ENCODE results near the gene ZPBP2. TPM values are rescaled to one million over a fixed set of nuclear protein-coding genes. Genes with fewer than 3 reads are reported as not detected.
A peak's percentile ranks its signal among the peaks of the same experiment; 100 is the strongest.

Gene ZPBP2
- total and polyA plus RNA-seq, 2 of the 13 experiments (the other 11 are each of a cell fraction or from before 2014, with no cell fraction given): not detected

DNA sequence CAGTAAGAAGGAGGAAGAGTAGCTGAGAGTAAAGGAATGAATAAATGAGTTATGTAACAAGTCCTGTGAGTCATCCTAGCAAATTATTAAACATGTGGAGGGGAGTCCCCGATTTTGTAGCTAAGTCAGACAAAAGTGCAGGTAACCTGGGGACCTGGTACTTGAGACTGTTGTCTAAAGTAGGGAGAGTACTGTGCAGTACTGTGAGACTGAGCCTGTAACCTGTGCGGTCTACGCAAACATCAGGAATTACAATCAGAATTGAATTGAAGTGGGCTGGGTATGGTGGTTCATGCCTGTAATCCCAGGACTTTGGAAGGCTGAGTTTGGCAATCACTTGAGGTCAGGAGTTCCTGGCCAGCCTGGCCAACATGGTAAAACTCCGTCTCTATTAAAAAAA is 39.6 kb upstream of the ZPBP2 start (continued):
- TF ChIP-seq ZNF143 (CRISPR knock-in tag; IDR thresholded peaks at IDR 0.05) (no peak), ZNF674 (CRISPR knock-in tag; IDR thresholded peaks at IDR 0.05; ENCODE audit: low read depth) (no peak), RBAK (CRISPR knock-in tag; IDR thresholded peaks at IDR 0.05) (no peak), PCBP1 (IDR thresholded peaks at IDR 0.05; ENCODE audit: borderline replicate concordance, low read depth, low read length) (no peak), ZMAT3 (CRISPR knock-in tag; conservative IDR thresholded peaks at IDR 0.05) (no peak), ERF (CRISPR knock-in tag; IDR thresholded peaks at IDR 0.05) (no peak), SIN3A (IDR thresholded peaks at IDR 0.05; ENCODE audit: borderline replicate concordance, low read depth, low read length) (no peak), ZBTB3 (CRISPR knock-in tag; IDR thresholded peaks at IDR 0.05; ENCODE audit: borderline replicate concordance, low read depth) (no peak), RBM39 (IDR thresholded peaks at IDR 0.05; ENCODE audit: low read depth, low read length, poor library complexity, severe bottlenecking) (no peak), ZNF7 (CRISPR knock-in tag; IDR thresholded peaks at IDR 0.05) (peak; percentile 90), ATAD3A (CRISPR knock-in tag; IDR thresholded peaks at IDR 0.05) (no peak), CEBPB (IDR thresholded peaks at IDR 0.05; ENCODE audit: borderline replicate concordance, low read depth, low read length) (peak; percentile 63; the same call in 1 of the 2 replicates), EEA1 (CRISPR knock-in tag; IDR thresholded peaks at IDR 0.05; ENCODE audit: borderline replicate concordance) (no peak)
- TF ChIP-seq, protein P1, sequence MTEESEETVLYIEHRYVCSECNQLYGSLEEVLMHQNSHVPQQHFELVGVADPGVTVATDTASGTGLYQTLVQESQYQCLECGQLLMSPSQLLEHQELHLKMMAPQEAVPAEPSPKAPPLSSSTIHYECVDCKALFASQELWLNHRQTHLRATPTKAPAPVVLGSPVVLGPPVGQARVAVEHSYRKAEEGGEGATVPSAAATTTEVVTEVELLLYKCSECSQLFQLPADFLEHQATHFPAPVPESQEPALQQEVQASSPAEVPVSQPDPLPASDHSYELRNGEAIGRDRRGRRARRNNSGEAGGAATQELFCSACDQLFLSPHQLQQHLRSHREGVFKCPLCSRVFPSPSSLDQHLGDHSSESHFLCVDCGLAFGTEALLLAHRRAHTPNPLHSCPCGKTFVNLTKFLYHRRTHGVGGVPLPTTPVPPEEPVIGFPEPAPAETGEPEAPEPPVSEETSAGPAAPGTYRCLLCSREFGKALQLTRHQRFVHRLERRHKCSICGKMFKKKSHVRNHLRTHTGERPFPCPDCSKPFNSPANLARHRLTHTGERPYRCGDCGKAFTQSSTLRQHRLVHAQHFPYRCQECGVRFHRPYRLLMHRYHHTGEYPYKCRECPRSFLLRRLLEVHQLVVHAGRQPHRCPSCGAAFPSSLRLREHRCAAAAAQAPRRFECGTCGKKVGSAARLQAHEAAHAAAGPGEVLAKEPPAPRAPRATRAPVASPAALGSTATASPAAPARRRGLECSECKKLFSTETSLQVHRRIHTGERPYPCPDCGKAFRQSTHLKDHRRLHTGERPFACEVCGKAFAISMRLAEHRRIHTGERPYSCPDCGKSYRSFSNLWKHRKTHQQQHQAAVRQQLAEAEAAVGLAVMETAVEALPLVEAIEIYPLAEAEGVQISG (CRISPR knock-in tag; IDR thresholded peaks at IDR 0.05): no peak
- TF ChIP-seq, protein P2, sequence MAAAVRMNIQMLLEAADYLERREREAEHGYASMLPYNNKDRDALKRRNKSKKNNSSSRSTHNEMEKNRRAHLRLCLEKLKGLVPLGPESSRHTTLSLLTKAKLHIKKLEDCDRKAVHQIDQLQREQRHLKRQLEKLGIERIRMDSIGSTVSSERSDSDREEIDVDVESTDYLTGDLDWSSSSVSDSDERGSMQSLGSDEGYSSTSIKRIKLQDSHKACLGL (CRISPR knock-in tag; IDR thresholded peaks at IDR 0.05): no peak
- TF ChIP-seq, protein P3, sequence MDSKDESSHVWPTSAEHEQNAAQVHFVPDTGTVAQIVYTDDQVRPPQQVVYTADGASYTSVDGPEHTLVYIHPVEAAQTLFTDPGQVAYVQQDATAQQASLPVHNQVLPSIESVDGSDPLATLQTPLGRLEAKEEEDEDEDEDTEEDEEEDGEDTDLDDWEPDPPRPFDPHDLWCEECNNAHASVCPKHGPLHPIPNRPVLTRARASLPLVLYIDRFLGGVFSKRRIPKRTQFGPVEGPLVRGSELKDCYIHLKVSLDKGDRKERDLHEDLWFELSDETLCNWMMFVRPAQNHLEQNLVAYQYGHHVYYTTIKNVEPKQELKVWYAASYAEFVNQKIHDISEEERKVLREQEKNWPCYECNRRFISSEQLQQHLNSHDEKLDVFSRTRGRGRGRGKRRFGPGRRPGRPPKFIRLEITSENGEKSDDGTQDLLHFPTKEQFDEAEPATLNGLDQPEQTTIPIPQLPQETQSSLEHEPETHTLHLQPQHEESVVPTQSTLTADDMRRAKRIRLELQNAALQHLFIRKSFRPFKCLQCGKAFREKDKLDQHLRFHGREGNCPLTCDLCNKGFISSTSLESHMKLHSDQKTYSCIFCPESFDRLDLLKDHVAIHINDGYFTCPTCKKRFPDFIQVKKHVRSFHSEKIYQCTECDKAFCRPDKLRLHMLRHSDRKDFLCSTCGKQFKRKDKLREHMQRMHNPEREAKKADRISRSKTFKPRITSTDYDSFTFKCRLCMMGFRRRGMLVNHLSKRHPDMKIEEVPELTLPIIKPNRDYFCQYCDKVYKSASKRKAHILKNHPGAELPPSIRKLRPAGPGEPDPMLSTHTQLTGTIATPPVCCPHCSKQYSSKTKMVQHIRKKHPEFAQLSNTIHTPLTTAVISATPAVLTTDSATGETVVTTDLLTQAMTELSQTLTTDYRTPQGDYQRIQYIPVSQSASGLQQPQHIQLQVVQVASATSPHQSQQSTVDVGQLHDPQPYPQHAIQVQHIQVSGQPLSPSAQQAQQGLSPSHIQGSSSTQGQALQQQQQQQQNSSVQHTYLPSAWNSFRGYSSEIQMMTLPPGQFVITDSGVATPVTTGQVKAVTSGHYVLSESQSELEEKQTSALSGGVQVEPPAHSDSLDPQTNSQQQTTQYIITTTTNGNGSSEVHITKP (CRISPR knock-in tag; IDR thresholded peaks at IDR 0.05; ENCODE audit: low read depth): no peak
- TF ChIP-seq, protein P4, sequence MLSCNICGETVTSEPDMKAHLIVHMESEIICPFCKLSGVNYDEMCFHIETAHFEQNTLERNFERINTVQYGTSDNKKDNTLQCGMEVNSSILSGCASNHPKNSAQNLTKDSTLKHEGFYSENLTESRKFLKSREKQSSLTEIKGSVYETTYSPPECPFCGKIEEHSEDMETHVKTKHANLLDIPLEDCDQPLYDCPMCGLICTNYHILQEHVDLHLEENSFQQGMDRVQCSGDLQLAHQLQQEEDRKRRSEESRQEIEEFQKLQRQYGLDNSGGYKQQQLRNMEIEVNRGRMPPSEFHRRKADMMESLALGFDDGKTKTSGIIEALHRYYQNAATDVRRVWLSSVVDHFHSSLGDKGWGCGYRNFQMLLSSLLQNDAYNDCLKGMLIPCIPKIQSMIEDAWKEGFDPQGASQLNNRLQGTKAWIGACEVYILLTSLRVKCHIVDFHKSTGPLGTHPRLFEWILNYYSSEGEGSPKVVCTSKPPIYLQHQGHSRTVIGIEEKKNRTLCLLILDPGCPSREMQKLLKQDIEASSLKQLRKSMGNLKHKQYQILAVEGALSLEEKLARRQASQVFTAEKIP (CRISPR knock-in tag; IDR thresholded peaks at IDR 0.05; ENCODE audit: borderline replicate concordance): no peak
- TF ChIP-seq, protein P5, sequence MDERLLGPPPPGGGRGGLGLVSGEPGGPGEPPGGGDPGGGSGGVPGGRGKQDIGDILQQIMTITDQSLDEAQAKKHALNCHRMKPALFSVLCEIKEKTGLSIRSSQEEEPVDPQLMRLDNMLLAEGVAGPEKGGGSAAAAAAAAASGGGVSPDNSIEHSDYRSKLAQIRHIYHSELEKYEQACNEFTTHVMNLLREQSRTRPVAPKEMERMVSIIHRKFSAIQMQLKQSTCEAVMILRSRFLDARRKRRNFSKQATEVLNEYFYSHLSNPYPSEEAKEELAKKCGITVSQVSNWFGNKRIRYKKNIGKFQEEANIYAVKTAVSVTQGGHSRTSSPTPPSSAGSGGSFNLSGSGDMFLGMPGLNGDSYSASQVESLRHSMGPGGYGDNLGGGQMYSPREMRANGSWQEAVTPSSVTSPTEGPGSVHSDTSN (CRISPR knock-in tag; IDR thresholded peaks at IDR 0.05): no peak
- TF ChIP-seq, protein P6, sequence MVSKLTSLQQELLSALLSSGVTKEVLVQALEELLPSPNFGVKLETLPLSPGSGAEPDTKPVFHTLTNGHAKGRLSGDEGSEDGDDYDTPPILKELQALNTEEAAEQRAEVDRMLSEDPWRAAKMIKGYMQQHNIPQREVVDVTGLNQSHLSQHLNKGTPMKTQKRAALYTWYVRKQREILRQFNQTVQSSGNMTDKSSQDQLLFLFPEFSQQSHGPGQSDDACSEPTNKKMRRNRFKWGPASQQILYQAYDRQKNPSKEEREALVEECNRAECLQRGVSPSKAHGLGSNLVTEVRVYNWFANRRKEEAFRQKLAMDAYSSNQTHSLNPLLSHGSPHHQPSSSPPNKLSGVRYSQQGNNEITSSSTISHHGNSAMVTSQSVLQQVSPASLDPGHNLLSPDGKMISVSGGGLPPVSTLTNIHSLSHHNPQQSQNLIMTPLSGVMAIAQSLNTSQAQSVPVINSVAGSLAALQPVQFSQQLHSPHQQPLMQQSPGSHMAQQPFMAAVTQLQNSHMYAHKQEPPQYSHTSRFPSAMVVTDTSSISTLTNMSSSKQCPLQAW (CRISPR knock-in tag; IDR thresholded peaks at IDR 0.05): peak; percentile 87
